NCI-H82 treated with DMSO at 0.1 percent for 48 hours (cell line): ENCODE results near the gene DLX2.
A peak's percentile ranks its signal among the peaks of the same experiment; 100 is the strongest.

Experiments used
- DNase-seq: peaks from one replicate; lab custom pipeline; 2025; ENCODE audit not compliant: unreplicated experiment; lab: John Stamatoyannopoulos, UW

The DLX2 gene

GRCh38 chr2:172094294-172095145, 8.2 kb downstream of the DLX2 start:
- no peak for DNase-seq

GRCh38 chr2:172093416-172094293, 9.0 kb downstream of the DLX2 start:
- no peak for DNase-seq

GRCh38 chr2:172092716-172093415, 9.8 kb downstream of the DLX2 start:
- DNase-seq = no peak

- DNase-seq = no peak
Measured at GRCh38 chr2:172091761-172092566, 10.7 kb downstream of the DLX2 start.

GRCh38 chr2:172091000-172091641, 11.6 kb downstream of the DLX2 start:
- no peak for DNase-seq

- DNase-seq = no peak
Measured at GRCh38 chr2:172090044-172090961, 12.4 kb downstream of the DLX2 start.

- DNase-seq = no peak
Measured at GRCh38 chr2:172089633-172090032, 13.1 kb downstream of the DLX2 start.

GRCh38 chr2:172089005-172089504, 13.6 kb downstream of the DLX2 start:
- no peak for DNase-seq

GRCh38 chr2:172088245-172089004, 14.3 kb downstream of the DLX2 start:
- no peak for DNase-seq

GRCh38 chr2:172087780-172088244, 14.9 kb downstream of the DLX2 start:
- DNase-seq = no peak

GRCh38 chr2:172087207-172087779, 15.4 kb downstream of the DLX2 start:
- DNase-seq = no peak

- no peak for DNase-seq
Measured at GRCh38 chr2:172086241-172087206, 16.2 kb downstream of the DLX2 start.

- no peak for DNase-seq
Measured at GRCh38 chr2:172085460-172086159, 17.1 kb downstream of the DLX2 start, which contains the start of gene DLX1. Gene DLX1, plus strand, starts transcription at chr2:172085507. Its CDS starts 171 bp downstream, at chr2:172085678.

- DNase-seq = peak; percentile 59
Measured at GRCh38 chr2:172084645-172085459, 17.8 kb downstream of the DLX2 start.

GRCh38 chr2:172084395-172084644, 18.4 kb downstream of the DLX2 start:
- no peak for DNase-seq
